Duodenal mucosa (tissue), 2 donors: ENCODE results near the gene THUMPD2.

Source experiments
- H3K27ac ChIP-seq: one replicate; pipeline ENCODE4 v1.7.0; 2013; ENCODE audit warnings: low read depth, low read length
- H3K27me3 ChIP-seq, 2 donors: one replicate each; pipeline ENCODE4 v1.7.0; 2013; ENCODE audit warnings: low read length in 2 of 2, control low read depth in 1 of 2; ENCODE audit not compliant: insufficient read depth in 2 of 2, control insufficient read depth in 1 of 2
- H3K36me3 ChIP-seq, 2 donors: one replicate each; pipeline ENCODE4 v1.7.0; 2013; ENCODE audit warnings: low read length in 2 of 2, control low read depth in 1 of 2; ENCODE audit not compliant: insufficient read depth in 2 of 2, control insufficient read depth in 1 of 2
- H3K4me1 ChIP-seq, 2 donors: one replicate each; pipeline ENCODE4 v1.7.0; 2013; ENCODE audit warnings: low read length in 2 of 2, control low read depth in 1 of 2; ENCODE audit not compliant: insufficient read depth in 2 of 2, control insufficient read depth in 1 of 2
- H3K4me3 ChIP-seq, 2 donors: one replicate each; pipeline ENCODE4 v1.7.0; 2013; ENCODE audit warnings: low read length in 2 of 2, low read depth in 1 of 2
- H3K9ac ChIP-seq, 2 donors: one replicate each; pipeline ENCODE4 v1.7.0; 2013; ENCODE audit warnings: low read length in 2 of 2, low read depth in 1 of 2
- H3K9me3 ChIP-seq, 2 donors: one replicate each; pipeline ENCODE4 v1.7.0; 2013; ENCODE audit warnings: low read length in 2 of 2, control low read depth in 1 of 2; ENCODE audit not compliant: control insufficient read depth in 1 of 2

THUMPD2 gene

GRCh38 chr2:39706312-39706711 lies 72.7 kb downstream of the THUMPD2 start:
- no peak overlapping the region for H3K9ac ChIP-seq
- no peak overlapping the region for H3K27ac ChIP-seq
- H3K27me3 ChIP-seq = no peaks in the 10 kb centered on the region
- no peaks in the 10 kb centered on the region for H3K4me1 ChIP-seq
- no peaks in the 10 kb centered on the region for H3K36me3 ChIP-seq
- no peak overlapping the region for H3K4me3 ChIP-seq
- H3K9me3 ChIP-seq = no peaks in the 10 kb centered on the region

- H3K27ac ChIP-seq = no peak overlapping the region
- peaks cover 0 to 3% of the 10 kb centered on the region in 2 donors for H3K9me3 ChIP-seq
- H3K27me3 ChIP-seq = no peaks in the 10 kb centered on the region
- no peak overlapping the region for H3K4me3 ChIP-seq
- H3K4me1 ChIP-seq = no peaks in the 10 kb centered on the region
- no peaks in the 10 kb centered on the region for H3K36me3 ChIP-seq
- H3K9ac ChIP-seq = no peak overlapping the region
Observed at GRCh38 chr2:39705638-39706037, 73.4 kb downstream of the THUMPD2 start.

DNA sequence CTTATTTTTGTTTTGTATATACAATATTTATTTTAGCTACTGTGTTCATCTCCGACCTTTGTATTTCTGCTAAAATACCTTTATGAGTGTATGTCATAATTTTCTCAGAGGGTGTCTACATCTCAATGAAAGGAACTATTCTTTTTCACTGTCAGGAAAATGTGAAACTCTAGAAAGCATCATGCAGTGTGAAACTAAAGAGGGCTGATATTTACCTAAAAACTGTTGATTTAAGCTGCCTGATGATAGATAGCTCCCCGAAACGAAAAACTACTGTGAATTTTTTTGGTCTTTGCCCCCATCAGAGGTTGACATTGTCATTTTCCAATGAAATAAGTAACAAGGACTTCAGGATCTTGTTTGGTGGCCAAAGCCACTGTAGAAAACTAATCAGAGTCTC lies 74.5 kb downstream of the THUMPD2 start:
- Histone ChIP-seq H3K9ac (no peak overlapping the region), H3K27me3 (no peaks in the 10 kb centered on the region), H3K36me3 (no peaks in the 10 kb centered on the region), H3K4me3 (no peak overlapping the region), H3K27ac (no peak overlapping the region), H3K4me1 (no peaks in the 10 kb centered on the region), H3K9me3 (peaks cover 0 to 3% of the 10 kb centered on the region in 2 donors)

DNA sequence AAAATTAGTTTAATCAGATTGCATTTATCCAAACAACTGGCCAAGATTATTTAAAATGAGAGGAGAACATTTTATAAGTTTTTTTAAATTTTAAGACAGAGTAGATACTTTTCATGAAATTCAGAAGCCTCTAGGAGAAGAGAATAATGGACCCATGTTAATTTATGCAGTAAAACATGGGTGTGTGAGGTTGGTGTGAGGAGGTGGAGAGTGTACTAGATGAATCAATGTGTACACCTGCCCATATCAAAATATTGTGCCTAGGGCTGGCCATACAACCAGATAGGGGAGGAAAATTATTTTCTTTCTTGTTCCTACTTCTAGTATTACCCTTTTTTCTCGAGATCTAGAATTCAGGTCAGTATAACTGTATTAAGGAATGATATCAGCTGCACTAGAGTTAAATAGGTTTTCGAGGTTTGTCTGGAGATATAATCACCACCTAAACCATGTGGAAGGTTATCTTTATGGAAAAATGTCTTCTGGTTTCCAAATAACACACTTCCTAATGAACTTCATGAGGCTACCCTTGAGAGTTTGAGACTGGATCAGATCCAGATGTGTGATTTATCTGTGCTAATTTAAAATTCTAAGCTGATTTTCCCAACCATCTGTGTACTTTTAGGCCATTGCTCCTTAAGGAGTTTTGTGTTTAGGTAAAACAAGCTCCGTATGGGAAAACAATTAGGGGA lies 75.7 kb downstream of the THUMPD2 start:
- Histone ChIP-seq H3K9me3 (peaks cover 0 to 3% of the 10 kb centered on the region in 2 donors), H3K27ac (no peak overlapping the region), H3K36me3 (no peaks in the 10 kb centered on the region), H3K27me3 (no peaks in the 10 kb centered on the region), H3K4me1 (no peaks in the 10 kb centered on the region), H3K4me3 (no peak overlapping the region), H3K9ac (no peak overlapping the region)

DNA sequence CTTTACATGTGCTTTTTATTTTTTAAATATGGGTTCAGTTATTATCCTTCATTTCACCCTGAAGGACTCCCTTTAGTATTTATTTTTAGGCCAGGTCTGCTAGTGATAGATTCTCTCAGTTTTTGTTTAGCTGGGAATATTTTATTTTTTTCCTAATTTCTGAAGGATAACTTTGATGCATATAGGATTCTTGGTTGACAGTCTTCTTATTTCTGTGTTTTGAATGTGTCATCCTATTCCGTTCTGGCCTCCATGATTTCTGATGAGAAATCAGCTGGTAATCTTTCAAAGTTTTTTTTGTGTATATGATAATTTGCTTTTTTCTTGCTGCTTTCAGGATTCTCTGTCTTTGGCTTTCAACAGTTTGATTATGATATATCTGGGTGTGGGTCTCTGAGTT lies 77.9 kb downstream of the THUMPD2 start:
- H3K36me3 ChIP-seq = no peaks in the 10 kb centered on the region
- no peaks in the 10 kb centered on the region for H3K4me1 ChIP-seq
- no peak overlapping the region for H3K4me3 ChIP-seq
- H3K27ac ChIP-seq = no peak overlapping the region
- H3K27me3 ChIP-seq = no peaks in the 10 kb centered on the region
- H3K9me3 ChIP-seq = peaks cover 0 to 3% of the 10 kb centered on the region in 2 donors
- H3K9ac ChIP-seq = no peak overlapping the region

DNA sequence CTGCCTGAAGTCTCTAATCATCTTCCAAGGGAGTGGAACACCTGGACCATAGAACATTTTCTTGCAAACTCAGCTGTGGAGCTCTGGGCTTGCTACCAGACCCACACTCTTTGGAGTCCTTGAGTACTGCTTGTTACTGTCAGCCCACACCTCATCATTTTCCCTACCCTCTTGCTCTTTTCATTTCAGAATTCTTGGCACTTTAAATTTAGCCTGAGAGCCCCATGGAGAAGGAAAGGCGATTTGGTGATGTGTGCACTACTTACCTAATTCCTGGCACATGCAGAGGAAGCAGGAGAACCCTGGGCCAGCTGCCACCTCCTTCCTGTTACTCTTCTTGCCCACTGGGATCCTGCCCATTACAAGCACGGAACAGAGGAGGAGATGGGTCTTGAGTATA lies 81.6 kb downstream of the THUMPD2 start:
- H3K9ac ChIP-seq = no peak overlapping the region
- H3K36me3 ChIP-seq = no peaks in the 10 kb centered on the region
- H3K4me3 ChIP-seq = no peak overlapping the region
- H3K27ac ChIP-seq = no peak overlapping the region
- no peaks in the 10 kb centered on the region for H3K27me3 ChIP-seq
- no peaks in the 10 kb centered on the region for H3K4me1 ChIP-seq
- H3K9me3 ChIP-seq = peaks cover 0 to 3% of the 10 kb centered on the region in 2 donors

- Histone ChIP-seq H3K27me3 (no peaks in the 10 kb centered on the region), H3K9me3 (peaks cover 0 to 3% of the 10 kb centered on the region in 2 donors), H3K4me1 (no peaks in the 10 kb centered on the region), H3K27ac (no peak overlapping the region), H3K4me3 (no peak overlapping the region), H3K36me3 (no peaks in the 10 kb centered on the region), H3K9ac (no peak overlapping the region)
Observed at GRCh38 chr2:39696838-39697237, 82.2 kb downstream of the THUMPD2 start.

GRCh38 chr2:39696101-39696553 lies 82.9 kb downstream of the THUMPD2 start:
- Histone ChIP-seq H3K27ac (no peak overlapping the region), H3K36me3 (no peaks in the 10 kb centered on the region), H3K27me3 (no peaks in the 10 kb centered on the region), H3K4me1 (no peaks in the 10 kb centered on the region), H3K4me3 (no peak overlapping the region), H3K9ac (no peak overlapping the region), H3K9me3 (peaks cover 0 to 3% of the 10 kb centered on the region in 2 donors)

DNA sequence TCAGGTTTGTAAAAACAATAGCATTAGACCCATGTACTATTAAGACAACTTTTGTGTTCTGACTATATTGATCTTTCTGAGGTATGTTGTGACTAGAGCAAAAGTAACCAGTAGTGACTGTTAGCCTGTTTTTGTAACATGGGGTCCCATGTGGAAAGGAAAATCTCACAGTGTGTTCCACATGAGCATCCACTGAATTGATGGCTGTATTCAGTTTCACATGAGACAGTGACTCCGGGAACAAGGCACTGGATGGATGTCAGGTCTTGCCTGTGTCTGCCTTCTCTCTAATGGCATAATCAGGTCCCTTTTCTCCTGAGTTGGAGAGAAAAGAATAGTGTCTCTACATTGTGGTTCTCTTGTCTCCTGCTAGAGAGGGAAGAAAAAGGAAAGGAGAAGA lies 85.8 kb downstream of the THUMPD2 start:
- Histone ChIP-seq H3K4me3 (no peak overlapping the region), H3K4me1 (no peaks in the 10 kb centered on the region), H3K9me3 (no peaks in the 10 kb centered on the region), H3K36me3 (no peaks in the 10 kb centered on the region), H3K9ac (no peak overlapping the region), H3K27ac (no peak overlapping the region), H3K27me3 (no peaks in the 10 kb centered on the region)

DNA sequence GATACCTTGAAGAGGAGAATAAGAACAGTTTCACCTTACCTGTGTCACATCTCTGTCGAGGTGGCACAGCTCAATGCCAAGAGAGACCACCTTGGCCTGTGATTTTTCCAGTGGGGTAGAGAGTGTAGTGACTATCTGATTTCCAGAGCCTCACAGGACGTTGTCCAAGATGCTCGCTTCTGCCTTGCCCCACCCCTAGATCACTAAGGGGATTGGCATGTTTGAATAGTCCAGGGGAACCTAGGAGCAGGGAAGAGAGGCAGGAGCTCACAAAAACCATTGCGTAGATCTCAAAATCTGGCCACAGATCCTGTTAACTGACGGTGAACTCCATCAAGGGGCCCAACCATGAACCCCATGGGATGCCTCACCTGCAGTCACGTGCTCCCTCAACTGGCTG lies 89.2 kb downstream of the THUMPD2 start:
- Histone ChIP-seq H3K9ac (no peak overlapping the region), H3K9me3 (no peaks in the 10 kb centered on the region), H3K4me3 (no peak overlapping the region), H3K27me3 (no peaks in the 10 kb centered on the region), H3K4me1 (no peaks in the 10 kb centered on the region), H3K36me3 (no peaks in the 10 kb centered on the region), H3K27ac (no peak overlapping the region)
